ENCODE data around the gene PAWR.

DNA sequence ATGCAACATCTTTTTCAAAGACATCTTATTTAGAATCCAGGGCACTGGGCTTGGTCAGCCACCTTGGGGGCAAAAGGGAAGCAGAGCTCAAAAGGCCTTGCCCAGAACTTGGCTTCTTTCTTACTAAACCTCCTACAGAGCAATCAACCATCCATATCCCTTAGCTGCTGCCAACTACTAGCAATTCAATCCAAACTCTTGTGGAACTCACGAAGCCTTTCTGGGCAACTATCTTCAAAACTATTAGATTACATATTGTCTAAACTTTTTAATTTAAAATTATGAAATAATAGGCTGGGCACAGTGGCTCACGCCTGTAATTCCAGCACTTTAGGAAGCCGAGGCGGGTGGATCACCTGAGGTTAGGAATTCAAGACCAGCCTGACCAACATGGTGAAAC lies 95.5 kb downstream of the PAWR start:
- no peak for TF ChIP-seq EZH2 (IDR thresholded peaks at IDR 0.05)
- TF ChIP-seq POLR2AphosphoS5 (IDR thresholded peaks at IDR 0.05; ENCODE audit: borderline replicate concordance, low read depth, low read length), result no peak
